ENCODE results near the gene OTUD3.
"Not testable (repeated sequence)": the region's sequence is repeated elsewhere in the genome, so short reads cannot be mapped to it uniquely, and the experiment has no call there.

Gene OTUD3, protein sequence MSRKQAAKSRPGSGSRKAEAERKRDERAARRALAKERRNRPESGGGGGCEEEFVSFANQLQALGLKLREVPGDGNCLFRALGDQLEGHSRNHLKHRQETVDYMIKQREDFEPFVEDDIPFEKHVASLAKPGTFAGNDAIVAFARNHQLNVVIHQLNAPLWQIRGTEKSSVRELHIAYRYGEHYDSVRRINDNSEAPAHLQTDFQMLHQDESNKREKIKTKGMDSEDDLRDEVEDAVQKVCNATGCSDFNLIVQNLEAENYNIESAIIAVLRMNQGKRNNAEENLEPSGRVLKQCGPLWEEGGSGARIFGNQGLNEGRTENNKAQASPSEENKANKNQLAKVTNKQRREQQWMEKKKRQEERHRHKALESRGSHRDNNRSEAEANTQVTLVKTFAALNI

DNA sequence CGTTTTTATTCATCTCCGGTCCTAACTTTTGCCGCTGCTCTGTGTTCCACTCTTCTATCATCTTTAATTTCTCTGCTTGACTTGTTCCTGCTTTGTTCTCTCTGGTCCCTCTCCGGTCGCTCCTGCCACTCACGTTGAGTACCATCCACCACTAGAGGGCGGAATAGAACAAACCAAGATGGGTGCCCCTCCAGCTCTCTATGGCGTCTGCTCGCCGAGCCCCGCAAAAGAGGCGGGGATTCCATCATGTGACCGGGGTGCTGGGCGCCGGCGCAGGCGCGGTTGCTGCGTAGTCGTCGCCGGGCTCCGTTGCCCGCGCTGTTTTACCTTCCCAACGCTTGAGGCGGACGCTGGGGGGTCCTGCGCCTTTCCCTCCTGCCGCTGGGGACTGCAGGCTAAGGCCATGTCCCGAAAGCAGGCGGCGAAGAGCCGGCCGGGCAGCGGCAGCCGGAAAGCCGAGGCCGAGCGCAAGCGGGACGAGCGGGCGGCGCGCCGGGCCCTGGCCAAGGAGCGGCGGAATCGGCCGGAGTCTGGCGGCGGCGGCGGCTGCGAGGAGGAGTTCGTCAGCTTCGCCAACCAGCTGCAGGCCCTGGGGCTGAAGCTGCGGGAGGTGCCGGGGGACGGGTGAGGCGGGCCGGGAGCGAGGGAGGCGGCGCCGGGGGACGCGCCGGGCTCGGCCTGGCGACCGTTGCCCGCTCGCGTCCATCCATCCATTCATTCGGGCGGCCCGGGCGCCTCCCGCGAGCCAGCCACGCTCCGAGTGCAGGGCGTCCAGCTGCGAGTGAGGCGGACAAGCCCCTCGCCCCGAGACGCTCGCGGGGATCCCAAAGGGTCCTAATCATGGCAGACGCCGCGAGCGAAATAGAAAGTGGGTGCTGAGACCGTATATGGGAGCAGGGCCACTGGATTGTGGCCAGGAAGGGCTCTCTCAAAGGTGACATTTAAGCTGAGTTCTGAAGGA is at the start of gene OTUD3:
Gene OTUD3 (plus strand): TSS at position 285 of the 961 bp plus-strand sequence. CDS start 119 bp downstream, at position 404.
- Histone ChIP-seq H3K27ac (ENCODE audit: low read depth, low read length) (peak within 1 kb of the TSS; percentile 90), H3K36me3 (ENCODE audit: control insufficient read depth, insufficient read depth, low read length) (no peaks in the 10 kb centered on the region), H3K27me3 (ENCODE audit: control insufficient read depth, insufficient read depth, low read length) (no peaks in the 10 kb centered on the region), H3K4me1 (ENCODE audit: control insufficient read depth, insufficient read depth, low read length) (peaks cover 8% of the 10 kb centered on the region), H3K4me3 (ENCODE audit: low read length) (peak within 1 kb of the TSS; percentile 90), H3K9ac (ENCODE audit: low read length) (peak within 1 kb of the TSS; percentile 70)

DNA sequence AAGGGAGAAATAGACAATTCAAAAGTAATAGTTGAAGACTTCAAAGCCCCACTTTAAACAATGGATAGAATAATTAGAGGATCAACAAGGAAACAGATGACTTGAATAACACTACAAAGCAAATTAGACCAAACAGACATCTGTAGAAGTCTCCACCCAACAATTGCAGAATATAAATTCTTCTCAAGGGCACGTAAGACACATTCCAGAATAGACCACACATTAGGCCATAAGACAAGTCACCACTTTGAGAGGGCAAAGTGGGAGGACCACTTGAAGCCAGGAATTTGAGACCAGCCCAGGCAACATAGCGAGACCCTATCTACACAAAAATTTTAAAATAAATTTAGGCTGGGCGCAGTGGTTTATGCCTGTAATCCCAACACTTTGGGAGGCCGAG is 46.6 kb upstream of the OTUD3 start:
- no peak overlapping the region for H3K9ac ChIP-seq (ENCODE audit: low read length)
- H3K27ac ChIP-seq (ENCODE audit: low read depth, low read length) = no peak overlapping the region
- H3K27me3 ChIP-seq (ENCODE audit: control insufficient read depth, insufficient read depth, low read length) = no peaks in the 10 kb centered on the region
- H3K36me3 ChIP-seq (ENCODE audit: control insufficient read depth, insufficient read depth, low read length) = no peaks in the 10 kb centered on the region
- H3K4me3 ChIP-seq (ENCODE audit: low read length) = no peak overlapping the region
- no peaks in the 10 kb centered on the region for H3K4me1 ChIP-seq (ENCODE audit: control insufficient read depth, insufficient read depth, low read length)

DNA sequence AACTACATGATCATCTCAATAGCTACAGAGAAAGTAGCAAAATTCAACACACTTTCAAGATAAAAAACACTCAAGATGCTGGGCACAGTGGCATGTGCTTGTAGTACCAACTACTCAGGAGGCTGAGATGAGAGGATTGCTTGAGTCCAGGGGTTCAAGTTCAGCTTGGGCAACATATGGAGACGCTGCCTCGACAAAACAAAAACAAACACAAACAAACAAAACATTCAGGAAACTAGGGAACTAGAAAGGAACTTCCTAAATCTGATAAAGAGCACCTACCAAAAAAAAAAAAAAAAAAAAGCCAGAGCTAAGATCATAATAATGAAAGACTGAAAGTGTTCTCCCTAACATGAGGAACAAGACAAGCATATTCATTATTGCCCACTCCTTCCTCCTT is 44.3 kb upstream of the OTUD3 start:
- Histone ChIP-seq H3K4me1 (ENCODE audit: control insufficient read depth, insufficient read depth, low read length) (no peaks in the 10 kb centered on the region), H3K9ac (ENCODE audit: low read length) (no peak overlapping the region), H3K27ac (ENCODE audit: low read depth, low read length) (no peak overlapping the region), H3K36me3 (ENCODE audit: control insufficient read depth, insufficient read depth, low read length) (no peaks in the 10 kb centered on the region), H3K27me3 (ENCODE audit: control insufficient read depth, insufficient read depth, low read length) (no peaks in the 10 kb centered on the region), H3K4me3 (ENCODE audit: low read length) (no peak overlapping the region)

DNA sequence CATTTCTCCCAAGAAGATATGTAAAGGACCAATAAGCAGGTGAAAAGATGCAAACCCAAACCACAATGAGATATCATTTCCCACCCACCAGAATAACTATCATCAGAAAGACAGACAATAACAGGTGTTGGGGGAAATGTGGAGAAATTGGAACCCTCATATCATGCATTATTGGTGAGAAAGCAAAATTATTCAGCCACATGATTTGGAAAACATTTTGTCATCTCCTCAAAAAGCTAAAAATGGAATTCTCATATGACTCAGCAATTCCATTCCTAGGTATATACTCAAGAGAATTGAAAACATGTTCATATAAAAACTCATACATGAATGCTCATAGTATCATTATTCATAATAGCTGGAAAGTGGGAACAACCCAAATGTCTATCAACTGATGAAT is 42.0 kb upstream of the OTUD3 start:
- H3K4me1 ChIP-seq (ENCODE audit: control insufficient read depth, insufficient read depth, low read length) = no peaks in the 10 kb centered on the region
- H3K9ac ChIP-seq (ENCODE audit: low read length) = no peak overlapping the region
- H3K27me3 ChIP-seq (ENCODE audit: control insufficient read depth, insufficient read depth, low read length) = no peaks in the 10 kb centered on the region
- no peak overlapping the region for H3K4me3 ChIP-seq (ENCODE audit: low read length)
- no peaks in the 10 kb centered on the region for H3K36me3 ChIP-seq (ENCODE audit: control insufficient read depth, insufficient read depth, low read length)
- no peak overlapping the region for H3K27ac ChIP-seq (ENCODE audit: low read depth, low read length)

DNA sequence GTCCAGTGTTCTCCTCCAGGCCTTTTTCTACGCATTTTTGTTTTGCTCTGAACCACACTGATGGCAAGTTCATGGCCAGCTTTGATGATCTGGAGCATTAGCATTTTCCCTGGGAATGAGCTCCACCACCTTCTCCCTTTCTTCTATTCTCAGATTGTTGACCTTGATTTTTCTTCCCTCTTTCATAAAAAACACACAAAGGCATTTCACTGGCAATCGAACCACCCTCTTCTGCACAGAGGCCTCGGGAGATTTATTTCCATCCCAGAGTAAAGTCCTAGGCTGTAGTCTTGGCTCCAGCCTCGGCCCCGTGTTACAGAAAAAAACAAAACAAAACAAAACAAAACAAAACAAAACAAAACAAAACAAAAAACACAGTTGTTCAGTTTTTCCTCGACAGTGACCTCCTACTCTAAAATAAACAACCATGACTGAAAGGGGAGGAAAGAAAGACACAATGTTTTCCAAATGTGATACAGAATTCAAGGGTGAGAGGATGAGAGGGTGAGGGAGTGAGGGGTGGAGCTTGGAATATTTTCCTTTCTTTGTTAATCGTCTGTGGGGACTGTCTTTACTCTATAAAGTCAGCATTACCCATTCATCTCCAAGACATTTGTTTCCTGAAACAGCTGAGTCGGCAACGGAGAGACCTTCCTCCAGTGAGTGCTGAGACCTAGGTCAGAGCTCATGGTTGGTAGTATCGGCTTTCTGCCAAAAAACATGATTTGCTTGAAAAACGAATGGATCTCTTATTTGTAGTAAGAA is 37.3 kb upstream of the OTUD3 start:
- H3K27ac ChIP-seq (ENCODE audit: low read depth, low read length) = no peak overlapping the region
- no peak overlapping the region for H3K9ac ChIP-seq (ENCODE audit: low read length)

DNA sequence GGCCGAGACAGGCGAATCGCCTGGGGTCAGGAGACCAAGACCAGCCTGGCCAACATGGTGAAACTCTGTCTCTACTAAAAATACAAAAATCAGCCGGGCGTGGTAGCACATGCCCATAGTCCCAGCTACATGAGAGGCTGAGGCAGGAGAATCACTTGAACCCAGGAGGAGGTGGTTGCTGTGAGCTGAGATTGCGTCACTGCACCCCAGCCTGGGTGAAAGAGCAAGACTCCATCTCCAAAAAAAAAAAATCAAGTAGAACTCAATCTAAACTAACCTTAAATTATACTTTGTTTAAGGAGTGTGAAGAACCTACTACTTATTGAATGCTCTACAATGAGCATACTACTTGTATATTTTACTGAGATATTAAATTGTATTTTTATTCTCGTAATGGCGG is 36.6 kb upstream of the OTUD3 start:
- H3K36me3 ChIP-seq (ENCODE audit: control insufficient read depth, insufficient read depth, low read length) = no peaks in the 10 kb centered on the region

More for the DNA sequence above, 37.3 kb upstream of the OTUD3 start:
- Histone ChIP-seq H3K4me3 (ENCODE audit: low read length) (no peak overlapping the region), H3K36me3 (ENCODE audit: control insufficient read depth, insufficient read depth, low read length) (no peaks in the 10 kb centered on the region), H3K27me3 (ENCODE audit: control insufficient read depth, insufficient read depth, low read length) (no peaks in the 10 kb centered on the region), H3K4me1 (ENCODE audit: control insufficient read depth, insufficient read depth, low read length) (no peaks in the 10 kb centered on the region)

DNA sequence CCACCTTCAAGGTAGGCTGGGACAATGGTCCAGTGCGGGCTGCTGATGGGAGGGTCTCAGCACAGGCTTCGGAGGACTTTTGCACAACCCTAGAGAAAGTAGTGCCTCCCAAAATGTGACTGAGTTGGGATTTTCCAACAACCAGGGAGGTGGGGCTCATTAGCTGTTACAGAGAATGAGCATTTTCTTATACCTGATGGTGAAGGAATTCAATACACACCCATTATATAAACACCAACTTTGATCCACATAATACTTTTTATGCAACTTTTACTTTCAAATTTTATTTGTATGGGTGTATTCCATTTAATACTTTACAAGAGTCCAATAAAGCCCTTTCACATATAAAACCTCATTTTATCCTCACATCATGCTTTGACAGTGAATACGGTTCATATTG is 35.9 kb upstream of the OTUD3 start:
- Histone ChIP-seq H3K27me3 (ENCODE audit: control insufficient read depth, insufficient read depth, low read length) (no peaks in the 10 kb centered on the region), H3K4me1 (ENCODE audit: control insufficient read depth, insufficient read depth, low read length) (no peaks in the 10 kb centered on the region), H3K4me3 (ENCODE audit: low read length) (no peak overlapping the region), H3K36me3 (ENCODE audit: control insufficient read depth, insufficient read depth, low read length) (no peaks in the 10 kb centered on the region), H3K9ac (ENCODE audit: low read length) (no peak overlapping the region), H3K27ac (ENCODE audit: low read depth, low read length) (no peak overlapping the region)

More for the DNA sequence above, 36.6 kb upstream of the OTUD3 start:
- no peak overlapping the region for H3K4me3 ChIP-seq (ENCODE audit: low read length)
- H3K4me1 ChIP-seq (ENCODE audit: control insufficient read depth, insufficient read depth, low read length) = no peaks in the 10 kb centered on the region
- no peak overlapping the region for H3K27ac ChIP-seq (ENCODE audit: low read depth, low read length)
- H3K9ac ChIP-seq (ENCODE audit: low read length) = no peak overlapping the region
- no peaks in the 10 kb centered on the region for H3K27me3 ChIP-seq (ENCODE audit: control insufficient read depth, insufficient read depth, low read length)

DNA sequence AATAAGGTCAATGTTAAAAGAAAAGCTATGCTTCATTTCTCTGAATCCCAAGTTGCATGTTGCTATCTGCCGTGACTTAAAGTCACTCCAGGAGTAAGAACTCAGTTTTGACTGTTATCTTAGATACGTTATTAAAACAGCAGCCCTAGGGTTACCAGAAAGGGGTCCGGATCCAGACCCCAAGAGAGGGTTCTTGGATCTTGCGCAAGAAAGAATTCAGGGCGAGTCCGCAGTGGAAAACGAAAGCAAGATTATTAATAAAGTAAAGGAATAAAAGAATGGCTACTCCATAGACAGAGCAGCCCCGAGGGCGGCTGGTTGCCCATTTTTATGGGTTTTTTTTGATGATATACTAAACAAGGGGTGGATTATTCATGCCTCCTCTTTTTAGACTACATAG is 34.9 kb upstream of the OTUD3 start:
- not testable (repeated sequence) for H3K4me3 ChIP-seq (ENCODE audit: low read length); H3K9ac ChIP-seq (ENCODE audit: low read length); H3K27ac ChIP-seq (ENCODE audit: low read depth, low read length)

DNA sequence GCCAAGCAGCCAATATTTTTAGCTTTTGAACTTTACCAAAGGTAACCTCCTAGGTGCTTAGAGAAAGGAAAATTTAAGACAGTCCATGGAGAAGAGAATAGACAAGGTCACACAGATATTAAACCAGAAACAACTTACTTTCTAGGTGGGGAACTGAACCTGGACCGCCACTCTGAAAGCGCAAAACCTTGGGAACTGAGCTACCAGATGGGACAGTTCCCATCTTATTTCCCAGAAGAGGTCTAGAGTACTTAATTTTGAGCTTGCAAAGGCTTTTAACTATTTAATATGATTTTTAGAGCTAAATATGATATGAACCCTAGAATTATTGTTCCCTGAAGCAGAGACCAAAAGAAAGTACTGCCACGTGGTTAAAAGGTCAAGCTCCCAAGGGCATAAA is 32.9 kb upstream of the OTUD3 start:
- H3K27me3 ChIP-seq (ENCODE audit: control insufficient read depth, insufficient read depth, low read length); H3K4me1 ChIP-seq (ENCODE audit: control insufficient read depth, insufficient read depth, low read length); H3K4me3 ChIP-seq (ENCODE audit: low read length); H3K9ac ChIP-seq (ENCODE audit: low read length); H3K27ac ChIP-seq (ENCODE audit: low read depth, low read length); H3K36me3 ChIP-seq (ENCODE audit: control insufficient read depth, insufficient read depth, low read length): not testable (repeated sequence)

More for the DNA sequence above, 34.9 kb upstream of the OTUD3 start:
- H3K36me3 ChIP-seq (ENCODE audit: control insufficient read depth, insufficient read depth, low read length); H3K27me3 ChIP-seq (ENCODE audit: control insufficient read depth, insufficient read depth, low read length); H3K4me1 ChIP-seq (ENCODE audit: control insufficient read depth, insufficient read depth, low read length): not testable (repeated sequence)

DNA sequence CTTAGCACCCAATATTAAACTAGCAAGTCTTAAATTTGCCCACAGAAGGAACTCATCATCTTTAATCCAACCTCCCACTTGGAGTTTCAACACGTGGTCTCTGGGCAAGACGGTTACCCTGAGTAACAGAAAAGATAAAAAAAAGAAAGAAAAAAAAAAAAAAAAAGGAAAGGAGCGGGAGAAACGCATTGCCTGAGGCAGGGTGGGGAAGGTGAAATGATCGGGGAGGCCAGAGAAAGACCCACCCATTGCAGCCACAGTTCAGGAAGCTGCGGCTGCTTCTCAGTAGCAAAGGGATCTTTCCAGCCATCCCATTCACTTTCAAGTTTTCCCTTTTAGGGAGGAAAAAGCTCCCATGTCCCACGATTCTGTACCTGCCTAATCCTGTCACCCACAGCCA is 32.0 kb upstream of the OTUD3 start:
- no peak overlapping the region for H3K27ac ChIP-seq (ENCODE audit: low read depth, low read length)
- no peak overlapping the region for H3K9ac ChIP-seq (ENCODE audit: low read length)
- no peaks in the 10 kb centered on the region for H3K4me1 ChIP-seq (ENCODE audit: control insufficient read depth, insufficient read depth, low read length)
- no peak overlapping the region for H3K4me3 ChIP-seq (ENCODE audit: low read length)
- no peaks in the 10 kb centered on the region for H3K27me3 ChIP-seq (ENCODE audit: control insufficient read depth, insufficient read depth, low read length)
- H3K36me3 ChIP-seq (ENCODE audit: control insufficient read depth, insufficient read depth, low read length) = no peaks in the 10 kb centered on the region

DNA sequence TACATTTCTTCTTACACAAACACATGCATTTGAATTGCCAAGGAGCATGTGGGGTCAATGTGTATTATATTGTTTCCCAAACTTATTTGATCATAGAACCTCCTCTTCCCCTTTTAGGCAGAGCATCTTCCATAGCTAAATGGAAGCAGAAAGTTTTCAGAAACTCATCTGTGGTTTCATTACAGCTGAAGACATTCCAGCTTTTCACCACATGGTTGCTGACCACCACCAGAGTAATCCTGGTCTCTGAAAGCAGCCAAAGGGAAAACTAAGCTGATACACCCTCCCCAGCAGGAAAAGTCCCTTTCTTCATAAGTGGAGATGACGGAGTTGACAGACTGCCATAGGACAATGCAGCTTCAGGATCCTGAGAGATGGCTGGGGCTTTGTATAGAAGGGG is 30.2 kb upstream of the OTUD3 start:
- Histone ChIP-seq H3K27ac (ENCODE audit: low read depth, low read length) (no peak overlapping the region), H3K4me1 (ENCODE audit: control insufficient read depth, insufficient read depth, low read length) (no peaks in the 10 kb centered on the region), H3K27me3 (ENCODE audit: control insufficient read depth, insufficient read depth, low read length) (no peaks in the 10 kb centered on the region), H3K4me3 (ENCODE audit: low read length) (no peak overlapping the region), H3K9ac (ENCODE audit: low read length) (no peak overlapping the region), H3K36me3 (ENCODE audit: control insufficient read depth, insufficient read depth, low read length) (no peaks in the 10 kb centered on the region)

DNA sequence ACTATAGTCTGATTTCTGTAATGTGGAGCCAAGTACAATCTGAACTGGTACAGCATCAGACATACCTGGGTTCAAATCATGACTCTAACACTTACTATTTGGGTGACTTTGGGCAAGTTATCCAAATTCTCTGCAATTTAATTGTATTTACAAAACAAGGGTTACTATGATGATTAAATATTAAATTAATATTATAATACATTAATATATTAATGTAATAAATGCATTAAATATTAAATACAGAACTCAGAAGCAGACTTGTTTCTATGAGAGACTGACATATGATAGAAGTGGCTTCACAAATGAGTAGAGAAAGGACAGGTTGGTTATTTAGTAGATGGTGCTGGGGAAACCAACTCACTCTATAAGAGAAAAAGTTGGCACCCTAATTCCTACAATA is 27.3 kb upstream of the OTUD3 start:
- no peak overlapping the region for H3K9ac ChIP-seq (ENCODE audit: low read length)
- no peak overlapping the region for H3K27ac ChIP-seq (ENCODE audit: low read depth, low read length)
- no peak overlapping the region for H3K4me3 ChIP-seq (ENCODE audit: low read length)
- no peaks in the 10 kb centered on the region for H3K36me3 ChIP-seq (ENCODE audit: control insufficient read depth, insufficient read depth, low read length)
- no peaks in the 10 kb centered on the region for H3K4me1 ChIP-seq (ENCODE audit: control insufficient read depth, insufficient read depth, low read length)
- H3K27me3 ChIP-seq (ENCODE audit: control insufficient read depth, insufficient read depth, low read length) = no peaks in the 10 kb centered on the region
